HCT116 (cell line): Measurements from ENCODE around the gene FAM3B. TPM values are rescaled to one million over a fixed set of nuclear protein-coding genes. Genes with fewer than 3 reads are reported as not detected.

Experiments used
- ATAC-seq: fragments of 200-7000 bp; cut with Tn5 transposase; 2 replicates; pipeline ENCODE4 v1.9.1; 2020; ENCODE audit warnings: mild to moderate bottlenecking, moderate library complexity
- BruUV-seq: library from RNA; stranded (reverse); fragments of 400-500 nt; replicated peaks from 2 replicates; lab custom pipeline; 2021; lab: Mats Ljungman, UMichigan
- CTCF ChIA-PET: fragments of 300-600 bp; sonication (Branson Sonifier 250); formaldehyde crosslinking; loops from one replicate; lab custom pipeline; 2021; ENCODE audit warnings: antibody characterized with exemption; lab: Charles Lee
- POLR2A ChIA-PET: fragments of 300-600, 350-600 bp; sonication (Branson Sonifier 250); formaldehyde crosslinking; loops from one replicate; lab custom pipeline; 2021; ENCODE audit warnings: antibody characterized with exemption; lab: Charles Lee
- RAD21 ChIA-PET, 2 experiments: fragments of 300-600 bp; sonication (Branson Sonifier 250); formaldehyde crosslinking; loops; one replicate each; lab custom pipeline; 2023; ENCODE audit warnings: low total read pairs in 2 of 2; ENCODE audit not compliant: uncharacterized antibody in 2 of 2, unreplicated experiment in 2 of 2, low non-redundant PET in 1 of 2; lab: Charles Lee
- DNase-seq: peaks from one replicate; pipeline ENCODE4 v3.0.0-alpha.2; 2010; ENCODE audit warnings: low read depth, low spot score
- H2AFZ ChIP-seq: fragments of 200-600 bp; shearing (Covaris generic), sonication (generic); 2 replicates; pipeline ENCODE4 v1.6.1; 2017; ENCODE audit warnings: low read depth, mixed run types, mixed read lengths, antibody characterized with exemption, low read length; ENCODE audit not compliant: poor library complexity, severe bottlenecking
- H3K27ac ChIP-seq: 2 replicates; pipeline ENCODE4 v1.5.1; 2012; ENCODE audit warnings: low read depth, low read length
- H3K27me3 ChIP-seq: fragments of 200-600 bp; sonication (generic); 2 replicates; pipeline ENCODE4 v1.6.1; 2016; ENCODE audit warnings: mixed run types, low read length, mixed read lengths; ENCODE audit not compliant: insufficient read depth
- H3K36me3 ChIP-seq, 2 experiments: fragments of 200-500 bp in 1 of 2; fragments of 200-600 bp in 1 of 2; sonication (Bioruptor generic) in 1 of 2; sonication (generic) in 1 of 2; 2 replicates each; pipeline versions ENCODE4 v1.5.1 to v1.6.1; 2014 to 2016; ENCODE audit warnings: low read length in 2 of 2, inconsistent platforms in 1 of 2, mixed read lengths in 1 of 2, mixed run types in 1 of 2; ENCODE audit not compliant: insufficient read depth in 2 of 2, control insufficient read depth in 1 of 2
- H3K4me1 ChIP-seq, 2 experiments: fragments of 200-600 bp in 1 of 2; sonication (generic) in 1 of 2; 2 replicates each; pipeline versions ENCODE4 v1.5.1 to v1.6.1; 2012 to 2017; ENCODE audit warnings: low read length in 2 of 2, inconsistent platforms in 1 of 2, mild to moderate bottlenecking in 1 of 2, mixed read lengths in 1 of 2, mixed run types in 1 of 2, moderate library complexity in 1 of 2; ENCODE audit not compliant: insufficient read depth in 2 of 2, control insufficient read depth in 1 of 2
- H3K4me2 ChIP-seq: fragments of 200-600 bp; sonication (generic); 2 replicates; pipeline ENCODE4 v1.6.1; 2017; ENCODE audit warnings: mixed run types, low read length, mixed read lengths
- H3K4me3 ChIP-seq, 2 experiments: fragments of 200-600 bp in 1 of 2; sonication (generic) in 1 of 2; replicated peaks in 1 of 2; 2 replicates each; pipeline ENCODE4 v1.5.1; 2011 to 2016; ENCODE audit warnings: low read length in 2 of 2, control low read depth in 1 of 2, low read depth in 1 of 2, mild to moderate bottlenecking in 1 of 2, mixed read lengths in 1 of 2, mixed run types in 1 of 2
- H3K79me2 ChIP-seq: fragments of 200-600 bp; sonication (generic); 2 replicates; pipeline ENCODE4 v1.6.1; 2017; ENCODE audit warnings: mild to moderate bottlenecking, mixed run types, low read length, moderate library complexity, mixed read lengths; ENCODE audit not compliant: insufficient read depth
- H3K9ac ChIP-seq: fragments of 200-600 bp; sonication (generic); 2 replicates; pipeline ENCODE4 v1.6.1; 2016; ENCODE audit warnings: low read length, mixed read lengths
- H3K9me2 ChIP-seq: fragments of 200-600 bp; sonication (generic), shearing (Covaris generic); 2 replicates; pipeline ENCODE4 v1.6.1; 2017; ENCODE audit warnings: mixed run types, mild to moderate bottlenecking, moderate library complexity; ENCODE audit not compliant: insufficient read depth
- H3K9me3 ChIP-seq, 2 experiments: fragments of 200-500 bp in 1 of 2; fragments of 200-600 bp in 1 of 2; sonication (Bioruptor generic) in 1 of 2; sonication (generic) in 1 of 2; 2 replicates each; pipeline ENCODE4 v1.6.1; 2014 to 2017; ENCODE audit warnings: low read length in 2 of 2, mixed read lengths in 2 of 2, inconsistent platforms in 1 of 2, low read depth in 1 of 2, mild to moderate bottlenecking in 1 of 2, mixed run types in 1 of 2, moderate library complexity in 1 of 2; ENCODE audit not compliant: control insufficient read depth in 1 of 2, insufficient read depth in 1 of 2
- H4K20me1 ChIP-seq: fragments of 200-600 bp; sonication (generic), shearing (Covaris generic); 2 replicates; pipeline ENCODE4 v1.6.1; 2017; ENCODE audit warnings: mixed run types, mild to moderate bottlenecking, moderate library complexity; ENCODE audit not compliant: insufficient read depth
- CBX3 ChIP-seq: IDR thresholded peaks from 2 replicates; pipeline ENCODE4 v1.6.1; 2012; ENCODE audit warnings: low read depth
- CEBPB ChIP-seq: IDR thresholded peaks from 2 replicates; pipeline ENCODE4 v1.6.1; 2012; ENCODE audit warnings: low read depth
- EGR1 ChIP-seq: IDR thresholded peaks from 2 replicates; pipeline ENCODE4 v1.6.1; 2012; ENCODE audit warnings: low read depth
- ELF1 ChIP-seq: IDR thresholded peaks from 2 replicates; pipeline ENCODE4 v1.6.1; 2012; ENCODE audit warnings: low read depth, borderline replicate concordance
- EZH2 ChIP-seq: fragments of 200-600 bp; sonication (generic); IDR thresholded peaks from 2 replicates; pipeline ENCODE4 v1.6.1; 2017; ENCODE audit warnings: antibody characterized with exemption, mixed run types
- FOSL1 ChIP-seq: IDR thresholded peaks from 2 replicates; pipeline ENCODE4 v1.6.1; 2012; ENCODE audit warnings: low read depth
- JUND ChIP-seq: IDR thresholded peaks from 2 replicates; pipeline ENCODE4 v1.6.1; 2012
- POLR2AphosphoS5 ChIP-seq: IDR thresholded peaks from 2 replicates; pipeline ENCODE4 v1.6.1; 2011; ENCODE audit warnings: mild to moderate bottlenecking, low read depth, low read length, moderate library complexity
- RAD21 ChIP-seq: IDR thresholded peaks from 2 replicates; pipeline ENCODE4 v1.6.1; 2012; ENCODE audit warnings: low read depth, mild to moderate bottlenecking
- SIN3A ChIP-seq: IDR thresholded peaks from 2 replicates; pipeline ENCODE4 v1.6.1; 2012; ENCODE audit warnings: low read depth
- SP1 ChIP-seq: IDR thresholded peaks from 2 replicates; pipeline ENCODE4 v1.6.1; 2012; ENCODE audit warnings: low read depth
- TCF7L2 ChIP-seq: IDR thresholded peaks from 2 replicates; pipeline ENCODE4 v1.7.0; 2011; ENCODE audit warnings: borderline replicate concordance, inconsistent platforms; ENCODE audit not compliant: insufficient read depth, insufficient read length; ENCODE audit errors: extremely low read depth
- YY1 ChIP-seq: IDR thresholded peaks from 2 replicates; pipeline ENCODE4 v1.6.1; 2011; ENCODE audit warnings: low read length, low read depth, moderate library complexity, mild to moderate bottlenecking; ENCODE audit not compliant: insufficient replicate concordance; ENCODE audit errors: extremely low read depth
- ZBTB33 ChIP-seq: IDR thresholded peaks from 2 replicates; pipeline ENCODE4 v1.6.1; 2011; ENCODE audit warnings: mild to moderate bottlenecking, low read length, moderate library complexity; ENCODE audit not compliant: insufficient replicate concordance; ENCODE audit errors: extremely low read depth
- ZFX ChIP-seq: fragments of 450-650 bp; IDR thresholded peaks from 2 replicates; pipeline ENCODE4 v1.6.1; 2017
- intact Hi-C: fragments of 100-400 bp; cut with micrococcal nuclease; formaldehyde crosslinking; loops from 2 replicates; pipeline ENCODE4 v1.10.0; 2022
- total RNA-seq: library from RNA; stranded (reverse); gene quantifications from one replicate; pipeline ENCODE4 v1.2.1, GENCODE V29; 2021; ENCODE audit not compliant: unreplicated experiment
- TF ChIP-seq, protein P1 (sequence below), 3 experiments: fragments of 200-600 bp in 1 of 3; sonication (generic) in 1 of 3; IDR thresholded peaks in 2 of 3; conservative IDR thresholded peaks in 1 of 3; 2 replicates each; pipeline ENCODE4 v1.5.1; 2012 to 2017; ENCODE audit warnings: low read depth in 2 of 3, low read length in 2 of 3, antibody characterized with exemption in 1 of 3, borderline replicate concordance in 1 of 3, control low read depth in 1 of 3, mild to moderate bottlenecking in 1 of 3, mixed read lengths in 1 of 3, mixed run types in 1 of 3, moderate library complexity in 1 of 3; ENCODE audit not compliant: insufficient read depth in 1 of 3

Gene FAM3B
- total RNA-seq, 1 experiment from 2014 or later = not detected

DNA sequence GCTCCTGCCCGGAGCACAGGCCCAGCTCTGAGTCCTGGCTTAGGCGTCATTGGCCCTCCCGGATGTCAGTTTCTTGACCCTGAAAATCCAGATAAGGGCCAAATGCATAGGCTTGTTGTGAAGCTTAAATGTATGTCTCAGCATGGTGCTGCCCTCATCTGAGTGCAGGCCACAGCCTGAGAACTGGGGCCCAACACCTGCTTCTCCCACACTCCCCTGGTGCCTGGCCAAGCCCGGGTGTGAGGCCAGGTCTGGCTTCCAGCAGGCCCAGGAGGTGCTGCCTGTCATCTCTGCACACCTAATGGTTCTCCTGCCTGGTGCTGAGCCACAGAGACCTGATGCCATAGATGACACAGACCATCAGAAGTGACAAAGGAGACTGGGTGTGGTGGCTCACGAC lies 59.3 kb downstream of the FAM3B start:
- intact Hi-C loops = no loop called here
- Histone ChIP-seq H3K9ac (no peak overlapping the region), H3K4me2 (no peak overlapping the region), H2AFZ (no peak overlapping the region), H3K27me3 (no peaks in the 10 kb centered on the region), H3K9me2 (no peaks in the 10 kb centered on the region), H3K9me3 (no peaks in the 10 kb centered on the region), H3K27ac (no peak overlapping the region), H3K4me1 (no peaks in the 10 kb centered on the region), H3K4me3 (no peak overlapping the region), H4K20me1 (no peaks in the 10 kb centered on the region), H3K79me2 (no peaks in the 10 kb centered on the region), H3K36me3 (no peaks in the 10 kb centered on the region)
- no peak for DNase-seq
- no peak for TF ChIP-seq EGR1
- no peak for TF ChIP-seq ZBTB33
- no peak for TF ChIP-seq RAD21
- no peak for TF ChIP-seq YY1
- no peak for TF ChIP-seq CEBPB
- no peak for TF ChIP-seq ZFX
- TF ChIP-seq FOSL1 = no peak
- no peak for TF ChIP-seq SP1
- no peak for TF ChIP-seq SIN3A
- TF ChIP-seq ELF1 = no peak
- TF ChIP-seq, protein P1, sequence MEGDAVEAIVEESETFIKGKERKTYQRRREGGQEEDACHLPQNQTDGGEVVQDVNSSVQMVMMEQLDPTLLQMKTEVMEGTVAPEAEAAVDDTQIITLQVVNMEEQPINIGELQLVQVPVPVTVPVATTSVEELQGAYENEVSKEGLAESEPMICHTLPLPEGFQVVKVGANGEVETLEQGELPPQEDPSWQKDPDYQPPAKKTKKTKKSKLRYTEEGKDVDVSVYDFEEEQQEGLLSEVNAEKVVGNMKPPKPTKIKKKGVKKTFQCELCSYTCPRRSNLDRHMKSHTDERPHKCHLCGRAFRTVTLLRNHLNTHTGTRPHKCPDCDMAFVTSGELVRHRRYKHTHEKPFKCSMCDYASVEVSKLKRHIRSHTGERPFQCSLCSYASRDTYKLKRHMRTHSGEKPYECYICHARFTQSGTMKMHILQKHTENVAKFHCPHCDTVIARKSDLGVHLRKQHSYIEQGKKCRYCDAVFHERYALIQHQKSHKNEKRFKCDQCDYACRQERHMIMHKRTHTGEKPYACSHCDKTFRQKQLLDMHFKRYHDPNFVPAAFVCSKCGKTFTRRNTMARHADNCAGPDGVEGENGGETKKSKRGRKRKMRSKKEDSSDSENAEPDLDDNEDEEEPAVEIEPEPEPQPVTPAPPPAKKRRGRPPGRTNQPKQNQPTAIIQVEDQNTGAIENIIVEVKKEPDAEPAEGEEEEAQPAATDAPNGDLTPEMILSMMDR (IDR thresholded peaks at IDR 0.05 in 2 of 3, conservative IDR thresholded peaks at IDR 0.05 in 1 of 3; ENCODE audit: borderline replicate concordance in 1 of 3, insufficient read depth in 1 of 3, low read depth in 2 of 3, low read length in 2 of 3) = no peak
- TF ChIP-seq POLR2AphosphoS5 = no peak
- no peak for TF ChIP-seq EZH2
- no peak for TF ChIP-seq CBX3
- TF ChIP-seq JUND = no peak
- no peak for TF ChIP-seq TCF7L2
- ChIA-PET RAD21 (no interaction called here), CTCF (no interaction called here), POLR2A (no interaction called here)
- no peak for ATAC-seq
- BruUV-seq = no TSS peak
